Measurements from ENCODE around the gene PFKFB3. TPM values are rescaled to one million over a fixed set of nuclear protein-coding genes. Genes with fewer than 3 reads are reported as not detected.

Gene PFKFB3
- total RNA-seq, 1 experiment from 2014 or later: 36.8 TPM

GRCh38 chr10:6195376-6195775 is 7.4 kb upstream of the PFKFB3 start:
- no CpG with 5 or more reads among the region's 6 CpGs for WGBS (ENCODE audit: extremely low coverage, insufficient read length, low lambda C conversion rate)

More at GRCh38 chr10:6195376-6195775, 7.4 kb upstream of the PFKFB3 start:
- Histone ChIP-seq H2BK5ac (ENCODE audit: insufficient read length, low read length) (no peak overlapping the region), H4K91ac (ENCODE audit: insufficient read length, low read depth, low read length) (no peak overlapping the region), H2AK5ac (ENCODE audit: insufficient read length, low read length) (no peak overlapping the region), H3K9ac (ENCODE audit: extremely low read depth, insufficient read length, low read length) (no peak overlapping the region), H3K14ac (ENCODE audit: insufficient read depth, low read length) (no peak overlapping the region), H3T11ph (ENCODE audit: low read length) (no peak overlapping the region), H2BK120ac (ENCODE audit: low read depth, low read length, poor library complexity, severe bottlenecking) (no peak overlapping the region), H3K23me2 (ENCODE audit: insufficient read length, low read depth, low read length, poor library complexity, severe bottlenecking) (no peaks in the 10 kb centered on the region), H2AFZ (ENCODE audit: low read length) (no peak overlapping the region), H3K4me1 (ENCODE audit: insufficient read depth, low read length) (no peaks in the 10 kb centered on the region), H2BK15ac (ENCODE audit: low read depth, low read length) (no peak overlapping the region), H3K9me3 (ENCODE audit: control insufficient read depth, low read depth, low read length) (no peaks in the 10 kb centered on the region), H3K79me1 (ENCODE audit: insufficient read depth, low read depth, low read length, poor library complexity, severe bottlenecking) (no peaks in the 10 kb centered on the region), H4K5ac (ENCODE audit: insufficient read length, low read depth, low read length) (no peak overlapping the region), H3K27ac (ENCODE audit: insufficient read length, low read depth, low read length) (no peak overlapping the region), H3K23ac (ENCODE audit: insufficient read length, low read depth, low read length) (no peak overlapping the region), H4K20me1 (ENCODE audit: control insufficient read depth, insufficient read depth, insufficient read length) (no peaks in the 10 kb centered on the region), H4K8ac (replicated peaks; ENCODE audit: insufficient read length, low read depth, low read length) (no peak overlapping the region), H2BK12ac (ENCODE audit: insufficient read length, low read depth, low read length) (no peak overlapping the region), H3K18ac (ENCODE audit: insufficient read length, low read depth, low read length) (no peak overlapping the region), H3K4ac (ENCODE audit: low read depth, low read length) (no peak overlapping the region), H3K27me3 (ENCODE audit: insufficient read depth, low read length) (peaks cover 12% of the 10 kb centered on the region; the same call in 1 of the 2 replicates), H2BK20ac (ENCODE audit: low read depth, low read length, poor library complexity, severe bottlenecking) (no peak overlapping the region), H3K4me2 (ENCODE audit: insufficient read depth, insufficient read length, low read length) (no peak overlapping the region), H3K56ac (ENCODE audit: insufficient read length, low read depth, low read length) (no peak overlapping the region), H3K79me2 (ENCODE audit: insufficient read depth, low read length) (no peaks in the 10 kb centered on the region)
- H3K4me1 Mint-ChIP-seq: peaks cover 8% of the 10 kb centered on the region in 2 experiments
- no peaks in the 10 kb centered on the region for H3K36me3 Mint-ChIP-seq (ENCODE audit: insufficient read depth in 1 of 3, low read depth in 3 of 3)
- 0 out of 7 replicates have a peak overlapping the region, but pooled peaks of 1 of the 3 experiments have one; percentile 39 for H3K27ac Mint-ChIP-seq
- DNase-seq: no peak
- peaks cover 36% of the 10 kb centered on the region for H3K27me3 Mint-ChIP-seq (ENCODE audit: low read depth)
- H3K9me3 Mint-ChIP-seq: no peaks in the 10 kb centered on the region
- no peak for TF ChIP-seq CTCF (conservative IDR thresholded peaks at IDR 0.05)
- H3K4me3 Mint-ChIP-seq: no peak overlapping the region

Data from H9 (cell line).